HG03575 (cell line): Measurements from ENCODE around the gene MRAP2.
"Not testable (repeated sequence)": the region's sequence is repeated elsewhere in the genome, so short reads cannot be mapped to it uniquely, and the experiment has no call there.

Experiments used
- ATAC-seq: cut with Tn5 transposase; IDR thresholded peaks from one replicate; pipeline ENCODE4 v1.9.1; 2021; ENCODE audit not compliant: unreplicated experiment, insufficient number of reproducible peaks, low FRiP score; ENCODE audit errors: extremely low read depth

Gene MRAP2

GRCh38 chr6:84027340-84028181 lies 6.0 kb upstream of the MRAP2 start:
- ATAC-seq = no peak

- no peak for ATAC-seq
Measured at GRCh38 chr6:84028350-84028749, 5.2 kb upstream of the MRAP2 start.

DNA sequence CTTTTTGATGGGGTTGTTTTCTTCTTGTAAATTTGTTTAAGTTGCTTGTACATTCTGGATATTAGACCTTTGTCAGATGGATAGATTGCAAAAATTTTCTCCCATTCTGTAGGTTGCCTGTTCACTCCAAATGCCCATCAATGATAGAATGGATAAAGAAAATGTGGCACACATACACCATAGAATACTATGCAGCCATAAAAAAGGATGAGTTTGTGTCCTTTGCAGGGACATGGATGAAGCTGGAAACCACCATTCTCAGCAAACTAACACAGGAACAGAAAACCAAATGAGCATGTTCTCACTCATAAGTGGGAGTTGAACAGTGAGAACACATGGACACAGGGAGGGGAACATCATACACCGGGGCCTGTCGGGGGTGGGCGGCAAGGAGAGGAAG lies 1.6 kb upstream of the MRAP2 start:
- ATAC-seq = not testable (repeated sequence)

DNA sequence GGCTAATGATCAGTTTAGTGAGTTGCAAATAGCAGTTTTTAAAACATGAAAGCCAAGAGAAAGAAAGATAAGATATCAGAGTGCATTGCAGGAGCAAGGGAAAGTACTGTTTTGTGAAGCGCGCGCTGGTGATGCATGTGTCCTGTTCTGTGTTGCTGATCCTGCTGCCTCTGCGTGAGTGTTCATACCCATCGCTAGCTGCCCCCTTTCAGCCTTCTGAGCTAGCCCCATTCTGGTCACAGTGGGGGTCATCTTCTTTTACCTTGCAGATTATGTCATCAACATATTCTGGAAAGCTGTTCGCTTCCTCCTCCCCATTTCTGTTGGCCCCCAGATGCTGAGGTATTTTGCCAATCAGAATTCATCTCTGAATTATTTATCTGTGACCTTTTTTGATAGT lies 1.9 kb downstream of the MRAP2 start:
- no peak for ATAC-seq

DNA sequence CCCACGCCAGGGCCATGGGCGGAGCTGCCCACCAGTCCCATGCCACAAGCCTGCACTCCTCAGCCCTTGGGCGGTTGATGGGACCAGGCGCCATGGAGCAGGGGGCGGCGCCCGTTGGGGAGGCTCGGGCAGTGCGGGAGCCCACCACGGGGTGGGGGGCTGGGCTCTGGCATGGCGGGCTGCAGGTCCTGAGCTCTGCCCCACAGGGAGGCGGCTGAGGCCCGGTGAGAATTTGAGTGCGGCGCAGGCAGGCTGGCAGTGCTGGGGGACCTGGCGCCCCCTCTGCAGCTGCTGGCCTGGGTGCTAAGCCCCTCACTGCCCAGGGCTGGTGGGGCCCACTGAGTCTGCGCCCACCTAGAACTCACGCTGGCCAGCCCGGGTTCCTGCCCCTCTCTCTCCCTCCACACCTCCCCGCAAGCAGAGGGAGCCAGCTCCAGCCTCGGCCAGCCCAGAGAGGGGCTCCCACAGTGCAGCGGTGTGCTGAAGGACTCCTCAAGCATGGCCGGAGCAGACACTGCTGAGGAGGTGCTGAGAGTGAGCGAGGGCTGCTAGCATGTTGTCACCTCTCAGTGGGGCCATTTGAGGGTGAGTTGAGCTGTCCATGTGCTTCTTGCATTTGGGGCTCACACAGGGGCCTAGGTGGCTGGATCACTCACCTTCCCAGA lies 4.0 kb downstream of the MRAP2 start:
- no peak for ATAC-seq

GRCh38 chr6:84042603-84043002 lies 9.0 kb downstream of the MRAP2 start:
- ATAC-seq = no peak

GRCh38 chr6:84043555-84043954 lies 10.0 kb downstream of the MRAP2 start:
- ATAC-seq = no peak

DNA sequence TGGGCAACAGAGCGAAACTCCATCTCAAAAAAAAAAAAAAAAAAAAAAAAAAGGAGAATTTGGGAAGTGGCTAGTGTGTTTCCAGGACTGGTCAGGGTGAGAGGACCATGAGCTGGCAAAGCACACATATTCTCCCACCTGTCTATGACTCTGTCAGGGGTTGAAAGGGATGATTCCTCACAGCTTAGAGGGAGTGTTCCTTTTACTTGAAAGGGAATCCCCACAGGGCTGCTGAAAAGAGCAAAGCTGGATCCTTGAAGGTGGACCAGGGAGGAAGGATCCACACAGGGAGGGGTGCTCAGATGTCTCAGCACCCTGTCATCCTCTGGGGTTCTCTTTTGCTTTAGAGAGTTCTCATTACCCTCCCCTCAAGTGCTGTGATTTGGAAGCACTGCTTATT lies 13.2 kb downstream of the MRAP2 start:
- no peak for ATAC-seq

- no peak for ATAC-seq
Measured at GRCh38 chr6:84048588-84048987, 15.0 kb downstream of the MRAP2 start.

GRCh38 chr6:84050408-84050807 lies 16.8 kb downstream of the MRAP2 start:
- ATAC-seq = no peak

DNA sequence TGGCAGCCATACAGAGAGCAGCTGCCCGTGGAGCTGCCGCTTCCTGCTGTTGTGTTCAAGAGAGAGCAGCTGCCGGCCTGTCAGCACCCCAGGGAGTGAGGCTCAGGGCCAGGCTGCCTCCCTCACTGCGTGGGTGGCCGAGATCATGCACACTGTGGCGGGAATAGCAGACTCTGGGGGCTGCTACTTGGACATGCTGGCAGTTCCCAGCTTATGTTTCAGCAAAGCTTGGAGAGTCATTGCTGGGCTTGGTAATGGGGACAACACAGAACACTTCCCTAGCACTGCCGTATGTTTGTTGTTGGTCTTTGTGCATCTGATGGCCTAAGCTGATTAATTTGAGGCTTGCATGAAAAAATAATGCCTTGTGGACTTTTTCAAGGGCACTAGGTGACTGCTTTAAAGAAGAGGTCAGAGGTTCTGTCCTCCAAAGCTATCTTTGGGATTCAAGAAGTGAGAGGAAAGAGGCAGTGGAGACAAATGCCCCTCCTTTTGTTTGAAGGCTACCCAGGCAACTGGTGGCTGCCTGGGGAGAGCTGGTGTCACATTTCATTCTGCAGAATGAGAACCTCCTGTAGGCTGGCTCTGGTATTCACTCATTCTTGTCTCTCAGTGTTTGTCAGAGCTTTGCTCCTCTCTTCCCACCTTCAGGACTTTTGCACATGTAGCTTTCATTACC lies 18.8 kb downstream of the MRAP2 start:
- no peak for ATAC-seq

GRCh38 chr6:84052883-84053241 lies 19.3 kb downstream of the MRAP2 start:
- no peak for ATAC-seq

DNA sequence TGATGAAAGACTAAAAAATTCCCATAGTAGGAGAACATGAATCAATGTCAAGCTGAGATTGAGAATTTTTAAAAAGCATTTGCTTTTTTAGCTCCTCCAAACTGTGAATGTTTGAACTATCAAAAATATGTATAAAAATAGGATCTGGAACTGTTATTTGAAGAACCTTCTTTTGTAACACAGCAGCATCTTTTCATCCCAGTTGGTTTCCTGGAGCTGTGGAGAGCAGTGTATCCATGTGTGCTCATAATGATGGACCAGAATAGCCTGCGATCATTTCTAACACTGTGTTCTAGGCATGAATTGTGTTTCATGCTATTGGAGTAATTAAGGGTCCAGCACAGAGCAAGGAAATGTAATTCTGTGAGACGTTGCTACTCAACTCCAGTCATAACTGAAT lies 22.1 kb downstream of the MRAP2 start:
- no peak for ATAC-seq

DNA sequence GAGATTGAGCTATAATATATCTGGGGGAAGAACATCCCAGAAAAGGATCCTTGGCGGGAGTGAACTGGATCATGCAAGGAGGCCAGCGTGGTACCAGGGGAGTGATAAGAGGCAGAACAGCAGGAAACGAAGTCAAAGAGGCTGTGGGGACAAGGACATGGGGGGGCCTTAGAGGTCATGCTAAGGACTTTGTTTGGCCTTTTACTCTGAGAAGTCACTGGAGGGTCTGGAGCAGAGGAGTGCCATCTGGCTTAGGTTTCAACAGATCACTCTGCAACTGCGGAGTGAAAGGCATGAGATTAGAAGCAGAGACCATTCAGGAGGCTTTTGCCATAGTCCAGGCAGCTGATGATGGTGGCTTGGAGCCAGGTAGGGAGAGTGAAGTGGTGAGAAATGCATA lies 24.3 kb downstream of the MRAP2 start:
- ATAC-seq = no peak

- ATAC-seq = no peak
Measured at GRCh38 chr6:84059082-84059481, 25.5 kb downstream of the MRAP2 start.

DNA sequence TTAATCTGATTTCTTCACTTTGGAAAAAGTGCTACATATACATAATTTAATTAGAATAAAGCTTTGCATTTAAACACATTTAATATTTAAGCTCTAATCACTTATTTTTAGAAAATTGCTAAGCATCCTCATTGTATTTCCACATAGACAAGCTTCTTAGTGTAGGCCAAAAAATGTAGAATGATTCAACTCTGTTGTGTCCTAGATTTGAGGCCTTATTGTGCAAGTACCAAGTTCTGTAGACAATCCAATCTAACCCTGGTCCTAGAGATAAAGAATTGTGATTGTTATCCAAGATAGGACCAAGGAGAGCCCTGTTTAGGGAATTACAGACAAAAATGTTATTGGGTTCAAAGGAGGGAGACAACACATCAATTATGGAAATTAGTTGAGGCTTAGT lies 27.6 kb downstream of the MRAP2 start:
- no peak for ATAC-seq

DNA sequence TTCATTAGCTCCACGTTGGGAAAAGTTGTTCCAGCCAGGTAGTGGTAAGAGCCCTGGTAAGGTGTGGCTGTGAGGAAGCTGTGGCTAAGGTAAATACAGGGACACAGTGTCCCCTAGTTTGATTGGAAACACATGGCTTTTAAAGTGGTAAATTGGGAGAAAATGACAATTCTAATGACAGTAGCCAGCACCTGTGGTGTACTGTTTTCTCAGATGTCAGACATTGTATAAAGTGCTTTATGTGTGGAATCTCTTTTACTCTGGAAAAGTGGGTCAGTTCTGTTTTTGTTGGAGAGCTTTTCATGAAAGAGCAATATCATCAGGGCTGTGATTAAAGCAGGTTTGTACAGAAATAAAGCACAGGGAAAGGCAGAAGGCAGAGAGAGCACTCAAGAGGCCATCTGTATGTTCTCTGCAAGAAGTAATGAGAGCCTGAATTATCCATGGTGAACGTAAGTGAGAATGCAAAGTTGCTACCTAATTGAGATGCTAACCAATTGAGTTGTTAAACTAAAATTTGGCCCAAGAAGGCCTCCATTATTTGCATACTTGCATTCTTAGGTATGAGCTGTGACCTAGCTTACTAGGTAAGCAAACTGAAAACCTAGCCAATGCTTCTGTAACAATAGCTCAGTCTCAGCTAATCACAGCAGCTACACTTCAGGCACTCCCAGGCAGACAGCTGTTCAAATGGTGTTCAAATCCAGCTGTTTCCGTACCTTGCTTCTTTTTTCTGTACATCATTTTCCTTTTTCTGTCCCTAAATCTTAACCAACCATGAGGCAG lies 28.2 kb downstream of the MRAP2 start:
- ATAC-seq = no peak

DNA sequence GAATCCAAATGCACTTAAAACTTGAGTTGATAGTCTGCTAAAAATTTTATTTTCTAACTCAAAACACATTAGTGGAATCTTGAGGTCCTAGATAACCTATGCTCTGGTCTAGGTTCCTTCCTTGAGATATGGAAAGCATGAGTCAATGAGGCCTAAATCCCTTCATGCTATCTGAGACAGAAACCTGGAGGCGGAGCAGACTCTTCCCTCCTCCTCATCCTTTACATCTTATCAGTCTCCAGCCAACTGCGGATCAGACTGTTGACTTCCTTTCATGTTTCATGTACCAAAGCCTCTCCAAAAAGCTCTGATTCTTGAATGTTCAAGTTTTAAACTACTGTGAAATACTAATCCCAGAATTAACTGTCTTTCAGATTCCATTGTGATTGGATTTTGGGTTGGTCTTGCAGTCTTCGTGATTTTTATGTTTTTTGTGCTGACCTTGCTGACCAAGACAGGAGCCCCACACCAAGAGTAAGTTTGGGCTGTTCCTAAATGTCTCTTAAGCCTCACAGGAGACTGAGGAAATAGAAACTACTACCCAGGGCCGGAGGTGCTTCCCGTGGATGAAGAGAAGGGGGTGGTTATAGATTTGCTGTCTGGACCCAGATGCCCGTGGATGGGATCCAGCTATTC lies 29.1 kb downstream of the MRAP2 start:
- no peak for ATAC-seq

DNA sequence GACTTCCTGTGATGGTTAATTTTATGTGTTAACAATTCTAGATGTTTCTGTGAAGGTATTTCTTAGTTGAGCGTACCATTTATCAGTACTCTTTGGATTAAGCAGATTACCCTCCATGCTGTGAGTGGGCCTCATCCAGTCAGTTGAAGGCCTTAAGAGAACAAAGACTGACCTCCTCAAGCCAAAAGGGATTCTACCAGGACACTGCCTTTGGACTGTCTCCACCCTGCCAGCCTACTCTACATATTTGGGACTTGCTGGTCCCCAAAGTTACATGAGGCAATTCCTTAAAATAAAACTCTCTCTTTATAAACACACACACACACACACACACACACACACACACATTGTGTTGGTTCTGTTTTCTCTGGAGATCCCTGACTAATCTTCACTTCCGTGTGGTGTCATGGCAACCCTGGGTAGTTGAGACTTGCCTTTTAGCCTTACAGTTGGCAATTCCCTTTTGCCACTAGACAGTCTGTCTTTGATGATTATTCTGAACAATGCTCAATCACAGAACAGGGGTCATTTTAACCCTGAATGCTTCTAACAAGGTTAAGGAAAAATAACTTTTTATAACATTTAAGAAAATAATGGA lies 32.2 kb downstream of the MRAP2 start:
- ATAC-seq = no peak
